GM18502 (cell line): ENCODE data around the gene OSBPL10.
"Not testable (repeated sequence)": the region's sequence is repeated elsewhere in the genome, so short reads cannot be mapped to it uniquely, and the experiment has no call there.

ENCODE experiments used
- ATAC-seq: cut with Tn5 transposase; IDR thresholded peaks from one replicate; pipeline ENCODE4 v1.9.1; 2021; ENCODE audit warnings: mild to moderate bottlenecking; ENCODE audit not compliant: unreplicated experiment, poor library complexity

Gene OSBPL10, protein sequence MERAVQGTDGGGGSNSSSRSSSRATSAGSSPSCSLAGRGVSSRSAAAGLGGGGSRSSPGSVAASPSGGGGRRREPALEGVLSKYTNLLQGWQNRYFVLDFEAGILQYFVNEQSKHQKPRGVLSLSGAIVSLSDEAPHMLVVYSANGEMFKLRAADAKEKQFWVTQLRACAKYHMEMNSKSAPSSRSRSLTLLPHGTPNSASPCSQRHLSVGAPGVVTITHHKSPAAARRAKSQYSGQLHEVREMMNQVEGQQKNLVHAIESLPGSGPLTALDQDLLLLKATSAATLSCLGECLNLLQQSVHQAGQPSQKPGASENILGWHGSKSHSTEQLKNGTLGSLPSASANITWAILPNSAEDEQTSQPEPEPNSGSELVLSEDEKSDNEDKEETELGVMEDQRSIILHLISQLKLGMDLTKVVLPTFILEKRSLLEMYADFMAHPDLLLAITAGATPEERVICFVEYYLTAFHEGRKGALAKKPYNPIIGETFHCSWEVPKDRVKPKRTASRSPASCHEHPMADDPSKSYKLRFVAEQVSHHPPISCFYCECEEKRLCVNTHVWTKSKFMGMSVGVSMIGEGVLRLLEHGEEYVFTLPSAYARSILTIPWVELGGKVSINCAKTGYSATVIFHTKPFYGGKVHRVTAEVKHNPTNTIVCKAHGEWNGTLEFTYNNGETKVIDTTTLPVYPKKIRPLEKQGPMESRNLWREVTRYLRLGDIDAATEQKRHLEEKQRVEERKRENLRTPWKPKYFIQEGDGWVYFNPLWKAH

DNA sequence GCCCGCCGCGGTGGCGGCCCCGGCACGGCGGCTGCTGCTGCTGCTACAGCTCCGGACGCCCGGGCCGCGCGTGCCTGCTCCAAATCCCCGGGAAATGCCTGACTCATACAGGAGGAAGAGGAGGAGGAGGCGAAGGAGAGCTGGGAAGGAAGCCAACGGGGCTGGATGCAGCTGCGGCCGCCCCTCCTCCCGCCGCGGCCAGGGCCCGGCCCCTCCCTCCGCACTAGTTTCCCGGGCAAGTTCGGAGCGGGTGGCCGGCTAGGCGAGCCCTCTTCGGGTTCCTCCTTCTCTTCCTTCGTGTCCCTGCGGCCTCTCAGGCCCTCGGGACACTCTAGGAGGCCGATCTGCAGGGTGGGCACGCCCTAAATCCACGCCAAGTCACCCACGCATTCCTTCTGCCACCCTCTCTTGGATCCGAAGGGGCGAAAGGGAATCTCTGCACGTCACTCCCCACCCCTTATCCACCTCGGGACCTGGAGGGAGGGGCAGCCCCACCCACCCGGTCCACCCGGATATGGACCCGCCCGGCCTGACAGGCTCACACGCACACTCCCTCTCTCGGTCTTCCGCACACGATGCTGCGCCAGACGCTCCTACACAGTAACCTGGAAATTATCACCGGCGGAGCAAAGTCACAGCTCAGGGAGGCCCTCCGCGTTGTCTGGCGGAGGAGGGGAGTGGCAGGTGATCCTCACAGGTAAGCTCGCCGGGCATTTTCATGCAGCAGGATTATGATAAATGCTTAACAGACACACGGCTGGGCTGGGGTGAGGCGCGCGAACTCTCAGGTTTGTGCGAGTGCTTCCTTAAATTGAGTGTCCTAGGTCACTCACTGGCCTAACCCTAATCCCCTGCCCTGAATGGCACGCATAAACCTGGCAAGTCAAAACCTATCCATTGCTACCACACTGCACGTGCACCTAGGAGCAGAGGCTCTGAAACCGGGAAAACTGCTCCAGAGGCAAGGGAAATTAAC lies at the start of gene OSBPL10, which contains the start of gene ZNF860:
TSS of gene OSBPL10 (minus strand) at position 57 of the 976 bp plus-strand sequence. CDS start 83 bp downstream, outside the sequence.
TSS of gene ZNF860 (plus strand) at position 545 of the 976 bp plus-strand sequence. CDS start 7,330 bp downstream, outside the sequence.
- peak; percentile 35 for ATAC-seq

- ATAC-seq = no peak
Measured at GRCh38 chr3:32026593-32026992, 45.5 kb upstream of the OSBPL10 start.

DNA sequence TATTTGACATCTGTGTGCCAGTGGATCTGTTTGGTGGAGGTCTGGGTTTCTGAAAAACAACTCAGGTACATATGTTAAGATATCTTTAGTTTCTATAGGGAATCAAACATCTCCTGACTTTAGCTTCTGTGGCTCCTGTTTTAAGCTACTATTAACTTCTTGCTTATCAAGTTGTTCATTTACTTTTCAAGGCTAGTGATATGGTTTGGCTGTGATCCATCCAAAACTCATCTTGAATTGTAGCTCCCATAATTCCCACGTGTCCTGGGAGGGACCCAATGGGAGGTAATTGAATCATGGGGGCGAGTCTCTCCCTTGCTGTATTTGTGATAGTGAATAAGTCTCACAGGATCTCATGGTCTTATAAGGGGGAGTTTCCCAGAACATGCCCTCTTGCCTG lies 41.9 kb upstream of the OSBPL10 start:
- no peak for ATAC-seq

DNA sequence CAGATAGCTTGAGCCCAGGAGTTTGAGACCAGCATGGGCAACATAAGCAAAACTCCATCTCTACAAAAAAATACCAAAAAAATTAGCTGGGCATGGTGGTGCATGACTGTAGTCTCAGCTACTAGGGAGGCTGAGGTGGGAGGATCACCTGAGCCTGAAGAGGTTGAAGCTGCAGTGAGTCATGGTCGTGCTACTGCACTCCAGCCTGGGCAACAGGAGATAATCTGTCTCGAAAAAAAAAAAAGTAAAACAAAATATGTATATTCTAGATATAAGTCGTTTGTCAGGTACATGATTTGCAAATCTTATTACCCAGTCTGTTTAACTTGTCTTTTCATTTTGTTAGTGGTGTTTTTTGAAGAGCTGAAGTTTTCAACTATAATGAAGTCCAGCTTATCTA lies 40.7 kb upstream of the OSBPL10 start:
- ATAC-seq = no peak

DNA sequence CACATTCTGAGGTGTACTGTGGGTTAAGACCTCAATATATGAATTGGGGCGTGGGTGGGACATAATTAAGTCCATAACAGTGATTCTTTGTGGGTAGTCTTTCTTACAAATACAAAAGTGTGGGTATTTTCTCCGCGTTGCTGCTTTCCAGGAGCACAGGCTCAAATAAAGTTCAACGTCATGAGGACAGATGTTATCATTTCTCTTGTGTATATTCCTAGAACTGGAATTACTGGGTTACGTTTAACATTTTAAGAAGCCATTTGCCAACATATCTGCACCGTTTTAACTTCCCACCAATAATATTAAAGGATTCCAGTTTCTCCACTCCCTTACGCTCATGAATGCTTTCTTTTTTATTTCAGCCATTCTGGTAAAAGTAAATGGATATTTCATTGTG lies 40.1 kb upstream of the OSBPL10 start:
- no peak for ATAC-seq

DNA sequence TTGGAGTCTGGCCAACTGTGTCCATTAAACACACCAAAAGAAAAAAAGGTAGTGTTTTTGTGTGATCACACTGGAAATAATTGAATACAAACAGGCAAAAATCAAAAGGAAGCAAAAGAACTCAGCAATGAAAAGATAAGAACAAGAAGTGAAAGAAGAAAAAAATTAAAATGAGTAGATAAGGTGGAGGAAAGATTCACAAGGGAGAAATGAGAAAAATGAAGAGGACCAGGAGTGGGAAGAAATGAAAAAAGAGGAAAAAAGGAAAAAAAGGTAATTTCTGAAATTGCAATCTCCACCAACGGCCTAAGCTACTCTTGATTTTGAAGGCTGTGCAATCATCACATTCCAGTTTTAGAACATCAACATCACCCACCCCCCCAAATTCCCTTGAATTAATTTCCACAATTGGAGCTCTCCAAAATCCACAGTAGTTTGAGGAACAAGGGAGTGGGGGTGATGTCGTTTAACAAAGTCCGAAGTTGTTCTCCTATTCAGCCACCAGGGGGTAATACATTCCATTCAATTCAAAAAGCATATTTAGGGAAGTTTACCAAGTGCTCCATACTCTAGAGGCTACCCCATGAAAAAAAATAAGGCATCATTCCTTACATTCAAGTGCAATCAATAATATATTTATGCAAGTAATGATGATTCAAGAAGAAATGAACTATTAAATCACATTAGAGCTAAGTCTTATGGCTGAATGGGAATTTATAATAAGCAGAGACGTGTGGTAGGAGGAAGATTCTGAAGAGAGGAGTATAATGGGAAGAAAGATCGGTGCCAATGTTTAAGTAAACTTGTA lies 37.9 kb upstream of the OSBPL10 start:
- ATAC-seq = peak; percentile 46

- ATAC-seq = no peak
Measured at GRCh38 chr3:32017286-32017685, 36.2 kb upstream of the OSBPL10 start.

DNA sequence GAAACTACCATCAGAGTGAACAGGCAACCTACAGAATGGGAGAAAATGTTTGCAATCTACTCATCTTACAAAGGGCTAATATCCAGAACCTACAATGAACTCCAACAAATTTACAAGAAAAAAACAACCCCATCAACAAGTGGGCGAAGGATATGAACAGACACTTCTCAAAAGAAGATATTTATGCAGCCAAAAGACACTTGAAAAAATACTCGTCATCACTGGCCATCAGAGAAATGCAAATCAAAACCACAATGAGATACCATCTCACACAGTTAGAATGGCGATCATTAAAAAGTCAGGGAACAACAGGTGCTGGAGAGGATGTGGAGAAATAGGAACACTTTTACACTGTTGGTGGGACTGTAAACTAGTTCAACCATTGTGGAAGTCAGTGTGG lies 34.6 kb upstream of the OSBPL10 start:
- not testable (repeated sequence) for ATAC-seq

- ATAC-seq = not testable (repeated sequence)
Measured at GRCh38 chr3:32010699-32011098, 29.6 kb upstream of the OSBPL10 start.

DNA sequence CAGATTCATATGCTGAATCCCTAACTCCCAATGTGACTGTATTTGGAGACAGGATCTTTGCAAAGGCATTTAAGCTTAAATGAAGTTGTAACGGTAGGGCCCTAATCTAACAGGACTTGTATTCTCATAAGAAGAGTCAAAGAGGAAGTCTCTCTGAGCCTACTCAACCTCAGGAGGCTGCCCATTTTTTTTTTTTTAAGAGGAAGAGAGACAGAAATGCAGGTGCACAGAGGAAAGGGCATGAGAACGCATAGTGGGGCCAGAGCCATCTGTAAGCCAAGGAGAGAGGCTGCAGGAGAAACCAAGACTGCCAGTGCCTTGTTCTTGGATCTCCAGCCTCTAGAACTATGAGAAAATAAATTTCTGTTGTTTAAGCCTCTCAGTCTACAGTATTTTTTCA lies 28.9 kb upstream of the OSBPL10 start:
- ATAC-seq = no peak

DNA sequence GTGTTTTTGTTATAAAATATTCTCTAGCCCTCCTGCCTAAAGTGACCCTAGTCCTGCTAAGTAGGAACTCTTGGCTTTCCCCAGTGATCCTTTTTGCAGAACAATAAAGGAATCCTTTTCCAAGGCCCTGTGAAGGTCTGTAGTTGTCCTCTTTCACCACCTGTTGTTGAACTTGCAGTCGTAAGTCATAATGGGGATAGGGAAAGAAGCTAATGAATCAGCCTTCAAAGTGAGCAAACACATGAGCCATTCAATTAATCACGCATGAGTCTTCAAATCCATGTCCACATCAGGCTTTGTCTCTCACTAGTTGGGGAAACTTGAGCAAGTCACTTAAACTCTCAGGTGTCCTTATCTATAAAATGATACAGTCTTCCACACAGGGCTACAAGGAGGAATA lies 28.0 kb upstream of the OSBPL10 start:
- no peak for ATAC-seq

GRCh38 chr3:32004113-32004765 lies 23.2 kb upstream of the OSBPL10 start:
- ATAC-seq = no peak

DNA sequence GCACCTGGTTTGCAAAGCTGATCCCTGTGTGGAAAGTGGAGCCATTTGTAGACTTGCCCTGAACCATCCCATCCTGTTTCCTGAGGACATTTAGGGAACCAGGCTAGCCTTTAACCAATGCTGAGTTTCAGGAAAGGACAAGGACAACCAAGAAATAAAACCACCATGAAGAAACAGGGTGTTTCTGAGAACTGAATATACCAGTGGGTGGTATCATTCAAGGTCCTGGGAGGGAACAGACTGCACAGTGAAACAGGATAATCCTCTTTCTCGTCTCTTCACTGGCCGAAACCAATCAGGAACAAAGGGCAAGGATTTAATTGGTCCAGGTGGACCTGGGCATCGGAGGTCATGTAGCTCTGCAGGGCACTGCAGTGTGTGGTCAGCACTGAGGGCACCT lies 22.3 kb upstream of the OSBPL10 start:
- no peak for ATAC-seq

DNA sequence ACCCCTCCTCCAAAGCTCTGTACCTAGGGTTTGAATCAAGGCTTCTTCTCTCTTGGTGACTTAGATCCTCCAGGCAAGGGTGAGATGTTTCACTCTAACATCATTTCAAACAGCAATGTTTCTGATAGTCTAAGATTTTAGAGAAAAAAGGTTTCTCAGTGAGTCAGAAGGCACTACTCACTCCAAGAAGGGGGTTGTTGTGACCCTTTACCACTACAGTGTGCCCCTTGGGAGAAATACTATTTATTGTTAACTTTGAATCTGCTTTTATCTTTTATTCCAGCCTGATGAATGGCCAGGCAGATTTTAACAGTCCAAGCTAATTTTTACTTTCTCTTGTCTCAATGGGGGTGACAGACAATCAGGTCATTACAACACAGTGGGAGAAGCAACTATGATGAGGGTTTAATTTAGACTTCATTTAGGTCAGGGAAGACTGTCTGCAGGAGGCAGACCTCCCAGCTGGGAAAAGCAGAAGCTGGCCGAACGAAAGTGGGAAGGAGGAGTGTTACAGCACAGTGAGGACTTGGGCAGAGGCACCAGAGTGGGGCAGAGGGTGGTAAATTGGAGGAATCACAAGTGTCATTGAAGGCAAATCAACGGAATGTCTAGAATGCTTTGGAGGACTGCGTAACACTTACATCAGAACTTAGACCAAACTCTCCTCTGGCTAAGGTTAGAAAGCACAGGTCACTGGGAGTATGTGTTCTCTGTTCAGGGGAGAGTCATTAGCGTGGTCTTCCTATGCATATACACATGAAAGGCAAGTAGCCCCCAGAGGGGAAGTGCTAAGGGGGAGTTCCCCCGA lies 21.7 kb upstream of the OSBPL10 start:
- ATAC-seq = no peak

GRCh38 chr3:32000877-32001276 lies 19.8 kb upstream of the OSBPL10 start:
- no peak for ATAC-seq

- ATAC-seq = peak; percentile 75
Measured at GRCh38 chr3:31999907-32000439, 18.9 kb upstream of the OSBPL10 start.

DNA sequence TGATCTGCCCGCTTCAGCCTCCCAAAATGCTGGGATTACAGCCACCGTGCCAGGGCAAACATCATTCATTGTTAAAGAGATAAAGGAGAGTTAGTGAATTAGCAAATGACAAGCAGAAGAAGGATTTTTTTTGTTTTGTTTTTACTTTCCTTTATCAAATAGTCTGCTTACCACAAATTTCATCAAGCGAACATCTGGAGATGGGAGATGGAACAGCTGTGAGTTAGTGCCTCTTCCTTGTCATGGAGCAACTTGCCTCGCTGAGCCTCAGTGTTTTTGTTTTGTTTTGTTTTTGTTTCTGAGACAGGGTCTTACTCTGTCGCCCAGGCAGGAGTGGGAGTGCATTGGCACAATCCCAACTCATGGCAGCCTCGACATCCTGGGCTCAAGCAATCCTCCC lies 16.4 kb upstream of the OSBPL10 start:
- no peak for ATAC-seq

- ATAC-seq = peak; percentile 73
Measured at GRCh38 chr3:31996195-31996594, 15.1 kb upstream of the OSBPL10 start.
